ENCODE data around the gene SIDT1. TPM values are rescaled to one million over a fixed set of nuclear protein-coding genes. Genes with fewer than 3 reads are reported as not detected.

The SIDT1 gene
- total RNA-seq, 1 donor from 2014 or later, result not detected

GRCh38 chr3:113533534-113533892 is 1.2 kb downstream of the SIDT1 start:
- peak overlapping the region; percentile 74 for H2AFZ ChIP-seq (ENCODE audit: low read depth, low read length)
- no peak for FAIRE-seq
- H3K27me3 ChIP-seq (ENCODE audit: insufficient read depth, low read length), result peaks cover 56% of the 10 kb centered on the region
- Mint-ChIP-seq H3K27me3 (ENCODE audit: low read depth, unreplicated experiment) (peaks cover 64% of the 10 kb centered on the region), H3K27ac (ENCODE audit: unreplicated experiment) (no peak overlapping the region), H3K4me1 (ENCODE audit: low read depth, unreplicated experiment) (peaks cover 10% of the 10 kb centered on the region), H3K36me3 (ENCODE audit: low read depth, unreplicated experiment) (no peaks in the 10 kb centered on the region), H3K4me3 (ENCODE audit: unreplicated experiment) (peak overlapping the region; percentile 84), H3K9me3 (ENCODE audit: unreplicated experiment) (no peaks in the 10 kb centered on the region)
- H3K79me2 ChIP-seq (ENCODE audit: insufficient read depth, low read length), result no peaks in the 10 kb centered on the region
- no peaks in the 10 kb centered on the region for H3K9me3 ChIP-seq (ENCODE audit: insufficient read depth, low read depth, low read length)
- H3K4me1 ChIP-seq (ENCODE audit: insufficient read depth, low read length), result peaks cover 13% of the 10 kb centered on the region
- H4K20me1 ChIP-seq (ENCODE audit: insufficient read depth, low read length), result no peaks in the 10 kb centered on the region
- H3K27ac ChIP-seq (ENCODE audit: low read depth, low read length), result no peak overlapping the region
- peak overlapping the region; percentile 96 for H3K4me2 ChIP-seq (ENCODE audit: low read length)
- peak overlapping the region; percentile 62 for H3K4me3 ChIP-seq (ENCODE audit: insufficient read depth, low read depth, low read length)
- DNase-seq (ENCODE audit: low read depth), result no peak
- H3K36me3 ChIP-seq (ENCODE audit: insufficient read depth, low read length), result no peaks in the 10 kb centered on the region
- H3K9ac ChIP-seq (ENCODE audit: low read length), result no peak overlapping the region
- TF ChIP-seq EZH2 (IDR thresholded peaks at IDR 0.05; ENCODE audit: insufficient read depth, low read length), result no peak
- TF ChIP-seq, protein P1, sequence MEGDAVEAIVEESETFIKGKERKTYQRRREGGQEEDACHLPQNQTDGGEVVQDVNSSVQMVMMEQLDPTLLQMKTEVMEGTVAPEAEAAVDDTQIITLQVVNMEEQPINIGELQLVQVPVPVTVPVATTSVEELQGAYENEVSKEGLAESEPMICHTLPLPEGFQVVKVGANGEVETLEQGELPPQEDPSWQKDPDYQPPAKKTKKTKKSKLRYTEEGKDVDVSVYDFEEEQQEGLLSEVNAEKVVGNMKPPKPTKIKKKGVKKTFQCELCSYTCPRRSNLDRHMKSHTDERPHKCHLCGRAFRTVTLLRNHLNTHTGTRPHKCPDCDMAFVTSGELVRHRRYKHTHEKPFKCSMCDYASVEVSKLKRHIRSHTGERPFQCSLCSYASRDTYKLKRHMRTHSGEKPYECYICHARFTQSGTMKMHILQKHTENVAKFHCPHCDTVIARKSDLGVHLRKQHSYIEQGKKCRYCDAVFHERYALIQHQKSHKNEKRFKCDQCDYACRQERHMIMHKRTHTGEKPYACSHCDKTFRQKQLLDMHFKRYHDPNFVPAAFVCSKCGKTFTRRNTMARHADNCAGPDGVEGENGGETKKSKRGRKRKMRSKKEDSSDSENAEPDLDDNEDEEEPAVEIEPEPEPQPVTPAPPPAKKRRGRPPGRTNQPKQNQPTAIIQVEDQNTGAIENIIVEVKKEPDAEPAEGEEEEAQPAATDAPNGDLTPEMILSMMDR (IDR thresholded peaks at IDR 0.05; ENCODE audit: insufficient read depth, low read depth, low read length), result no peak

DNA sequence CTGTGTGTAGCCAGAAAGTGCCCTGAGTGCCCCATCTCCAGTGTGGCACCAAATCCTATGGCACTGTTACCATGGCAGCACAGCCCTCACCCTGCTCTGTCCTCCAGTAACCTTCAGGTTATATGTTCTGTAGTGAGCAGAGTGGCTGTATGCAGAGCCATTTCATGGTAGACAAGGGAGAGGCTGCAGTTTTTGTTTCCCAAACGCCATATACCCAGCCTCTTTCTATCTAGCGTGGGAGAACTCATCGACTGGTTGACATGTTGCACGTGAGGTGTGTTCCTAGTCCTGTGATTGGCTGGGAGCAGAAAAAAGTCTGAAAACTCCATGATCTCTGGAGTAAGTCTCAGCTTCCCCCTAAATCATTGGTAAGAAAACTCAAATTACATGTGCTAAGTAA is 2.0 kb downstream of the SIDT1 start:
- peaks cover 13% of the 10 kb centered on the region for H3K4me1 ChIP-seq (ENCODE audit: insufficient read depth, low read length)
- FAIRE-seq (no peak), DNase-seq (ENCODE audit: low read depth) (no peak)
- Mint-ChIP-seq H3K4me1 (ENCODE audit: low read depth, unreplicated experiment) (peaks cover 10% of the 10 kb centered on the region), H3K27me3 (ENCODE audit: low read depth, unreplicated experiment) (peaks cover 57% of the 10 kb centered on the region), H3K27ac (ENCODE audit: unreplicated experiment) (no peak overlapping the region), H3K9me3 (ENCODE audit: unreplicated experiment) (no peaks in the 10 kb centered on the region), H3K4me3 (ENCODE audit: unreplicated experiment) (no peak overlapping the region), H3K36me3 (ENCODE audit: low read depth, unreplicated experiment) (no peaks in the 10 kb centered on the region)
- no peak for TF ChIP-seq EZH2 (IDR thresholded peaks at IDR 0.05; ENCODE audit: insufficient read depth, low read length)
- TF ChIP-seq, protein P1 (IDR thresholded peaks at IDR 0.05; ENCODE audit: insufficient read depth, low read depth, low read length), result no peak
- H3K27me3 ChIP-seq (ENCODE audit: insufficient read depth, low read length), result peaks cover 48% of the 10 kb centered on the region
- no peaks in the 10 kb centered on the region for H3K36me3 ChIP-seq (ENCODE audit: insufficient read depth, low read length)
- H3K4me2 ChIP-seq (ENCODE audit: low read length), result no peak overlapping the region
- H3K9me3 ChIP-seq (ENCODE audit: insufficient read depth, low read depth, low read length), result no peaks in the 10 kb centered on the region
- H2AFZ ChIP-seq (ENCODE audit: low read depth, low read length), result no peak overlapping the region
- H4K20me1 ChIP-seq (ENCODE audit: insufficient read depth, low read length), result no peaks in the 10 kb centered on the region
- no peak overlapping the region for H3K4me3 ChIP-seq (ENCODE audit: insufficient read depth, low read depth, low read length)
- H3K27ac ChIP-seq (ENCODE audit: low read depth, low read length), result no peak overlapping the region
- H3K9ac ChIP-seq (ENCODE audit: low read length), result no peak overlapping the region
- no peaks in the 10 kb centered on the region for H3K79me2 ChIP-seq (ENCODE audit: insufficient read depth, low read length)

- DNase-seq (ENCODE audit: low read depth) (no peak), FAIRE-seq (no peak)
- H3K79me2 ChIP-seq (ENCODE audit: insufficient read depth, low read length), result no peaks in the 10 kb centered on the region
- Mint-ChIP-seq H3K27me3 (ENCODE audit: low read depth, unreplicated experiment) (peaks cover 49% of the 10 kb centered on the region), H3K9me3 (ENCODE audit: unreplicated experiment) (no peaks in the 10 kb centered on the region), H3K4me3 (ENCODE audit: unreplicated experiment) (no peak overlapping the region), H3K27ac (ENCODE audit: unreplicated experiment) (no peak overlapping the region), H3K36me3 (ENCODE audit: low read depth, unreplicated experiment) (no peaks in the 10 kb centered on the region), H3K4me1 (ENCODE audit: low read depth, unreplicated experiment) (peaks cover 10% of the 10 kb centered on the region)
- peaks cover 13% of the 10 kb centered on the region for H3K4me1 ChIP-seq (ENCODE audit: insufficient read depth, low read length)
- no peaks in the 10 kb centered on the region for H3K36me3 ChIP-seq (ENCODE audit: insufficient read depth, low read length)
- no peak overlapping the region for H3K9ac ChIP-seq (ENCODE audit: low read length)
- H4K20me1 ChIP-seq (ENCODE audit: insufficient read depth, low read length), result no peaks in the 10 kb centered on the region
- H3K4me3 ChIP-seq (ENCODE audit: insufficient read depth, low read depth, low read length), result no peak overlapping the region
- H3K4me2 ChIP-seq (ENCODE audit: low read length), result no peak overlapping the region
- H2AFZ ChIP-seq (ENCODE audit: low read depth, low read length), result no peak overlapping the region
- no peaks in the 10 kb centered on the region for H3K9me3 ChIP-seq (ENCODE audit: insufficient read depth, low read depth, low read length)
- H3K27ac ChIP-seq (ENCODE audit: low read depth, low read length), result no peak overlapping the region
- TF ChIP-seq, protein P1 (IDR thresholded peaks at IDR 0.05; ENCODE audit: insufficient read depth, low read depth, low read length), result peak; percentile 28
- TF ChIP-seq EZH2 (IDR thresholded peaks at IDR 0.05; ENCODE audit: insufficient read depth, low read length), result no peak
- peaks cover 40% of the 10 kb centered on the region for H3K27me3 ChIP-seq (ENCODE audit: insufficient read depth, low read length)
Measured at GRCh38 chr3:113535898-113536297, 3.5 kb downstream of the SIDT1 start.
